B cell (primary cell): ENCODE results near the gene PEX7. TPM values are rescaled to one million over a fixed set of nuclear protein-coding genes. Genes with fewer than 3 reads are reported as not detected.
"Not testable (repeated sequence)": the region's sequence is repeated elsewhere in the genome, so short reads cannot be mapped to it uniquely, and the experiment has no call there.

ENCODE experiments used
- ATAC-seq: fragments of 200-7000 bp; cut with Tn5 transposase; one replicate; pipeline ENCODE4 v1.10.0; 2021; ENCODE audit warnings: low read depth, mild to moderate bottlenecking, moderate number of reproducible peaks, moderate library complexity
- CTCF ChIA-PET: fragments of 350-600 bp; sonication (Branson Sonifier 250); formaldehyde crosslinking; loops from one replicate; lab custom pipeline; 2021; ENCODE audit warnings: antibody characterized with exemption, inconsistent platforms; lab: Charles Lee
- POLR2A ChIA-PET: fragments of 350-600 bp; sonication (Branson Sonifier 250); formaldehyde crosslinking; loops from one replicate; lab custom pipeline; 2021; ENCODE audit warnings: antibody characterized with exemption; lab: Charles Lee
- DNase-seq: peaks from one replicate; pipeline ENCODE4 v3.0.0; 2013
- H2AFZ ChIP-seq: 2 replicates; pipeline ENCODE4 v1.6.1; 2012; ENCODE audit warnings: mild to moderate bottlenecking, low read depth, low read length; ENCODE audit not compliant: insufficient read depth, poor library complexity, severe bottlenecking
- H3K27ac ChIP-seq, 2 donors: 1 replicate in 1 of 2; 2 replicates in 1 of 2; pipeline ENCODE4 v1.5.1; 2012 to 2013; ENCODE audit warnings: low read length in 2 of 2, mild to moderate bottlenecking in 2 of 2, moderate library complexity in 1 of 2
- H3K27me3 ChIP-seq, 4 experiments: fragments of 200-600 bp in 1 of 4; sonication (generic) in 1 of 4; replicated peaks in 1 of 4; 1 replicate in 2 of 4; 2 replicates in 2 of 4; pipeline versions ENCODE4 v1.6.1 to v1.7.0; 2013 to 2016; ENCODE audit warnings: low read length in 3 of 4, mild to moderate bottlenecking in 2 of 4, mixed read lengths in 1 of 4, moderate library complexity in 1 of 4; ENCODE audit not compliant: insufficient read depth in 4 of 4, control insufficient read depth in 3 of 4; ENCODE audit errors: control extremely low read depth in 1 of 4
- H3K36me3 ChIP-seq, 2 experiments: replicated peaks in 1 of 2; 1 replicate in 1 of 2; 2 replicates in 1 of 2; pipeline versions ENCODE4 v1.6.1 to v1.7.1; 2013; ENCODE audit warnings: low read length in 1 of 2; ENCODE audit not compliant: insufficient read depth in 2 of 2, control insufficient read depth in 1 of 2; ENCODE audit errors: control extremely low read depth in 1 of 2, extremely low read depth in 1 of 2
- H3K4me1 ChIP-seq, 2 donors: fragments of 200-600 bp in 1 of 2; sonication (generic) in 1 of 2; 1 replicate in 1 of 2; 2 replicates in 1 of 2; pipeline versions ENCODE4 v1.5.1 to v1.6.1; 2013 to 2017; ENCODE audit warnings: low read length in 2 of 2; ENCODE audit not compliant: control insufficient read depth in 2 of 2, insufficient read depth in 2 of 2
- H3K4me2 ChIP-seq: replicated peaks from 2 replicates; pipeline ENCODE3; 2012; ENCODE audit warnings: mild to moderate bottlenecking, low read depth, low read length; ENCODE audit not compliant: poor library complexity, severe bottlenecking
- H3K4me3 ChIP-seq, 5 experiments: fragments of 200-600 bp in 1 of 5; sonication (generic) in 1 of 5; 1 replicate in 3 of 5; 2 replicates in 2 of 5; pipeline versions ENCODE4 v1.5.1 to v1.7.0; 2011 to 2016; ENCODE audit warnings: low read length in 4 of 5, mild to moderate bottlenecking in 4 of 5, low read depth in 2 of 5, control low read depth in 1 of 5, moderate library complexity in 1 of 5; ENCODE audit not compliant: insufficient read depth in 1 of 5; ENCODE audit errors: control extremely low read depth in 1 of 5, extremely low read depth in 1 of 5
- H3K79me2 ChIP-seq: fragments of 200-600 bp; sonication (generic); one replicate; pipeline ENCODE4 v1.6.0; 2016; ENCODE audit warnings: low read length; ENCODE audit not compliant: control insufficient read depth, insufficient read depth
- H3K9ac ChIP-seq: fragments of 200-600 bp; sonication (generic); 2 replicates; pipeline ENCODE4 v1.6.1; 2017; ENCODE audit warnings: mild to moderate bottlenecking, low read length, moderate library complexity
- H3K9me3 ChIP-seq, 3 donors: one replicate each; pipeline versions ENCODE4 v1.6.1 to v1.7.1; 2013; ENCODE audit warnings: low read length in 2 of 3; ENCODE audit not compliant: control insufficient read depth in 2 of 3, insufficient read depth in 1 of 3; ENCODE audit errors: control extremely low read depth in 1 of 3
- H4K20me1 ChIP-seq: 2 replicates; pipeline ENCODE4 v1.6.0; 2012; ENCODE audit warnings: mild to moderate bottlenecking, low read length; ENCODE audit not compliant: insufficient read depth, control insufficient read depth, poor library complexity, severe bottlenecking
- H3K27ac Mint-ChIP-seq: one replicate; pipeline ENCODE4 v1.8.0; 2021; ENCODE audit warnings: mixed read lengths
- H3K27me3 Mint-ChIP-seq: one replicate; pipeline ENCODE4 v1.8.0; 2021; ENCODE audit warnings: mixed read lengths
- H3K4me1 Mint-ChIP-seq: one replicate; pipeline ENCODE4 v1.8.0; 2021; ENCODE audit warnings: mixed read lengths
- H3K4me3 Mint-ChIP-seq: one replicate; pipeline ENCODE4 v1.8.0; 2021; ENCODE audit warnings: mixed read lengths
- H3K9me3 Mint-ChIP-seq: one replicate; pipeline ENCODE4 v1.8.0; 2022; ENCODE audit warnings: mixed read lengths; ENCODE audit not compliant: insufficient read depth
- CTCF ChIP-seq: fragments of 200-600 bp; IDR thresholded peaks from one replicate; pipeline ENCODE4 v1.8.0; 2022; ENCODE audit warnings: antibody characterized with exemption, mild to moderate bottlenecking
- EZH2 ChIP-seq: IDR thresholded peaks from 2 replicates; pipeline ENCODE4 v1.6.1; 2012; ENCODE audit warnings: borderline replicate concordance, low read depth, mild to moderate bottlenecking, moderate library complexity, low read length; ENCODE audit not compliant: insufficient read depth, poor library complexity, severe bottlenecking
- whole genome bisulfite sequencing: methylation state at CpG from one replicate; pipeline ENCODE4 v1.1.5; 2013; ENCODE audit warnings: missing lambda C conversion rate; ENCODE audit not compliant: insufficient coverage; 5-methylcytosine and 5-hydroxymethylcytosine counted together
- intact Hi-C: fragments of 100-400 bp; cut with micrococcal nuclease; formaldehyde crosslinking; loops from one replicate; pipeline ENCODE4 v1.10.0; 2022
- polyA plus RNA-seq: library from polyadenylated mRNA; depleted of rRNA; stranded (reverse); fragments of >200 nt; gene quantifications from 2 replicates; pipeline ENCODE4 v1.2.3, GENCODE V29; 2012
- total RNA-seq, 2 donors: library from RNA; stranded (reverse); fragments of 120-200 nt in 1 of 2; gene quantifications; 1 replicate in 1 of 2; 2 replicates in 1 of 2; pipeline versions ENCODE4 v1.2.3 to v1.2.4, GENCODE V29; 2013 to 2022

Gene PEX7
- total and polyA plus RNA-seq, 2 donors (not counting 1 experiment from before 2014, with no cell fraction given): 3.9 TPM

DNA sequence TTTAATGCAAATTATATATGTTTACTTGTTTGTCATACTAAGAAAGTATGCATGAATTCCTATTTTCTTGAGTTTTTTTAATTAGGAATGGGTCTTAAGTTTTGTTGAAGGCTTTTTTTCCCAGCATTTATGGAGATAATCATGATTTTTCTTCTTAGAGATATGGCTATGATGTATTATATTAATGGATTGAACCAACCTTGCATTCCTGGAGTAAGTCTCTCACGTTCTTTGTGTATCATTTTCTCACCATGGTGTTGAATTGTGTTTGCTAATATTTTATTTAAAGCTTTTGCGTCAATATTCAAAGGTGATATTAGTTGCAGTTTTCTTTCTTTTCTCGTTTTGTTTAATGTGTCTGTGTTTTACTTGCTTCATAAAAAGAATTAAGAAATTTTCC lies 51.4 kb downstream of the PEX7 start:
- intact Hi-C loops: no loop called here
- Histone ChIP-seq H3K4me2 (no peak overlapping the region), H3K27me3 (no peaks in the 10 kb centered on the region), H2AFZ (no peak overlapping the region), H3K27ac (no peak overlapping the region), H3K4me3 (no peak overlapping the region), H3K79me2 (no peaks in the 10 kb centered on the region), H3K9ac (no peak overlapping the region), H3K9me3 (peaks cover 12 to 19% (median 15%) of the 10 kb centered on the region in 3 donors), H3K4me1 (no peaks in the 10 kb centered on the region), H3K36me3 (peaks cover 3 to 15% of the 10 kb centered on the region in 2 experiments), H4K20me1 (no peaks in the 10 kb centered on the region)
- Mint-ChIP-seq H3K9me3 (peaks cover 6% of the 10 kb centered on the region), H3K27me3 (no peaks in the 10 kb centered on the region), H3K27ac (no peak overlapping the region), H3K4me3 (no peak overlapping the region), H3K4me1 (no peaks in the 10 kb centered on the region)
- WGBS: no CpG with 5 or more reads among the region's 3 CpGs
- no peak for ATAC-seq
- POLR2A ChIA-PET: no interaction called here
- TF ChIP-seq EZH2 (no peak), CTCF (no peak)
- no peak for DNase-seq
- CTCF ChIA-PET: no interaction called here

DNA sequence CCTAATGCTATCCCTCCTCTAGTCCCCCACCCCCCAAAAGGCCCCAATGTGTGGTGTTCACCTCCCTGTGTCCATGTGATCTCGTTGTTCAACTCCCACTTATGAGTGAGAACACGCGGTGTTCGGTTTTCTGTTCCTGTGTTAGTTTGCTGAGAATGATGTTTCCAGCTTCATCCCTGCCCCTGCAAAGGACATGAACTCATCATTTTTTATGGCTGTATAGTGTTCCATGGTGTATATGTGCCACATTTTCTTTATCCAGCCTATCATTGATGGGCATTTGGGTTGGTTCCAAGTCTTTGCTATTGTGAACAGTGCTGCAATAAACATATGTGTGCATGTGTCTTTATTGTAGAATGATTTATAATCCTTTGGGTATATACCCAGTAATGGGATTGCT lies 54.1 kb downstream of the PEX7 start:
- H3K9me3 Mint-ChIP-seq: not testable (repeated sequence)

More for the DNA sequence above, 54.1 kb downstream of the PEX7 start:
- H3K4me1 Mint-ChIP-seq, H3K27me3 ChIP-seq, H4K20me1 ChIP-seq, H3K4me1 ChIP-seq, H3K27ac Mint-ChIP-seq, intact Hi-C loops, H3K27me3 Mint-ChIP-seq, H3K4me3 Mint-ChIP-seq, H3K9ac ChIP-seq, H3K4me3 ChIP-seq, H3K27ac ChIP-seq, H2AFZ ChIP-seq, CTCF ChIA-PET, POLR2A ChIA-PET, H3K79me2 ChIP-seq, H3K36me3 ChIP-seq, ATAC-seq, H3K4me2 ChIP-seq, DNase-seq: not testable (repeated sequence)
- peaks cover 12 to 17% (median 15%) of the 10 kb centered on the region in 3 donors for H3K9me3 ChIP-seq
- WGBS: no CpG with 5 or more reads among the region's 4 CpGs
